Measurements from ENCODE around the gene CEMP1. TPM values are rescaled to one million over a fixed set of nuclear protein-coding genes. Genes with fewer than 3 reads are reported as not detected.
"Not testable (repeated sequence)": the region's sequence is repeated elsewhere in the genome, so short reads cannot be mapped to it uniquely, and the experiment has no call there.

Gene CEMP1
- total RNA-seq: not detected in 2 replicates

- intact Hi-C loops (cut with micrococcal nuclease): loop anchor here (5.0 kb wide), 1 partner anchor 141 kb away; no protein-coding TSS in a partner anchor
These were observed at the start of gene CEMP1 for GRCh38 chr16:2531371-2531695. TSS of gene CEMP1 (minus strand) at chr16:2531408. CDS start at chr16:2531073, 335 bp downstream.

- intact Hi-C loops (cut with micrococcal nuclease): not testable (repeated sequence)
These were observed 49.6 kb upstream of the CEMP1 start for GRCh38 chr16:2580818-2581217.

DNA sequence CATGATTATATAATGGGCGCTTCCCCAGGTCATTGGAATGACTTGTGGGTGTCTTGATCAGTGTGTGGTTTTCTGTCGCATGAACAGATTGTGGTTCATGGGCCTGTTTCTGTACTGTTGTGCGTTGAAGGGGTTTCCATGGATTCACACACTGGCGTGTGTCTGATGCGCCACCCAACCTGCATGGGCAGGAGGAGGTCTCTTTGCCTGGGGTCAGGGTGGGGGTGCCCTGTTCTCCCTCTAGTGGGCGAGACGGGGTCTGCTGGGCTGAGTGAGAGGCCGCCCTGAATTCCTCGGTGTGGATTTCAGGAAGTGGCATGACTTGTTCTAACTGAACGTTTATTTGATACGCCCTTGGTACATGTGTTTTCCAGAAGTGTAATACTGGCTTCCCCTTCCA is 48.9 kb upstream of the CEMP1 start:
- intact Hi-C loops (cut with micrococcal nuclease): not testable (repeated sequence)

DNA sequence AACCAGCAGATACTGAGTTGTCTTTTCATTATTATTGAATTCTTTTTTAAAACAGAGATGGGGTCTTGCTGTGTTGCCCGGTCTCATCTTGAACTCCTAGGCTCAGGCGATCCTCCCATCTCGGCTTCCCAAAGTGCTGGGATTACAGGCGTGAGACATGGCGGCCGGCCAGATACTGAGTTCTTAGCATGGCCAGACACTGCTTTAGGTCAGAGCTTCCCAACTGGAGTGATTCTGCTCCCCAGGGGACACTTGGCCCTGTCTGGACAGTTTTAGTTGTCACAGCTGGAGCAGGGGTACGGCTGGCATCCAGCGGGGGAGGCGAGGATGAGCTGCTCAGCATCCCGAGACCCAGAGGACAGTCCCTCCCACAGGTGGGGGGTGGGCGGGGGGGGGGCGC is 47.7 kb upstream of the CEMP1 start:
- intact Hi-C loops (cut with micrococcal nuclease): not testable (repeated sequence)

- intact Hi-C loops (cut with micrococcal nuclease): not testable (repeated sequence)
These were observed 45.8 kb upstream of the CEMP1 start for GRCh38 chr16:2577044-2577443.

GRCh38 chr16:2575839-2576238 is 44.6 kb upstream of the CEMP1 start:
- intact Hi-C loops (cut with micrococcal nuclease): not testable (repeated sequence)

DNA sequence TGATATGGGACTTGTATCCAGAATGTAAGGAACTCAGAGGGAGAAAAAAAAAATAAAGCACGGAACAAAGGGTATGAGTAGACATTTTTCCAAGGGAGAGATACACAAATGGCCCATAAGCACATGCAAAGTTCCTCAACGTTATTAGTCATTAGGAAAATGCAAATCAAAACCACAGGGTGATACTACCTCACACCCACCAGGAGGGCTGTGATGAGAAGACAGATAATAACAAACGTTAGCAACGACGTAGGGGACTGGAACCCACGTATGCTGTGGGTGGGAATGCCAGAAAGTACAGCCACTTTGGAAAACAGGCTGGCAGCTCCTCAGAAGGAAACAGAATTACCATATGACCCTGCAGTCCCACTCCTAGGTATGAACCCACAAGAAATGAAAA is 41.5 kb upstream of the CEMP1 start:
- intact Hi-C loops (cut with micrococcal nuclease): not testable (repeated sequence)

DNA sequence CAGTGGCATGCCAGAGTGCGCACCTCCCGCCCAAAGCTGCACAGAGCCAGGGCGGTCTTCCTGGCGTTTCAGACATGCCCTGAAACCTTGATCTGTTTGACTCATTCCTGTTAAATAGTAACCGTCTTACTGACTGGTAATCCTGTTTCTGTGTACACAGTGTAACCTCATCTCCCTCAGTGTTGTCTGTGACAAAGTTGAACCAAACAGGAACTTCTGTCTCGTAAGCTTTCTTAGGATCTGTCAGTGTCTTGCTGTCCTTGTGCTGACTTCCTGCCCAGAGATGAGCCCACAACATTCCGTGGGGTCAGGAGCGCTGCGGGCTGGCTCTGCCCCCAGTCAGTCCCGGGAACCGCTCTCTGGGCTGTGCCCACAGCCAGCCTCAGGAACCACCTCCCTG is 37.4 kb upstream of the CEMP1 start:
- intact Hi-C loops (cut with micrococcal nuclease): not testable (repeated sequence)

DNA sequence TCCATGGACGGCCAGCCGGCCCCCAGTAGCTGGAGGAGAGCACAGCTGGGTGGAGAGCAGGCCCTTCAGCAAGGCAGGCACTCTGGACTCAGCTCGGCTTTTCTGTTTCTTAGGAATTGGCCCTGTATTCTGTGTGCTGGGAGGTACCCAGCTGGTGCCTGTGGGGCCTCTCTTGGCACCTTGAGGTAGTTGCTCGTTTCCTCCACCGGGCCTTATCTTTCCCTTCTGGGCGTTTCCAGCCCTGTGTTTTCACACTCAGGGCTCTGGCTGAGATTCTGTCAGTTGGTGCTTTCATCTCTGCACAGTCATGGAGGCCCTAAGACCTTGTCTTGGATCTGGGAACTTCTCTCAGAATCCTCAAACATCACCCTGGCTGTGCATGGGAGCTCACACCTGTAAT is 36.3 kb upstream of the CEMP1 start:
- intact Hi-C loops (cut with micrococcal nuclease): not testable (repeated sequence)

DNA sequence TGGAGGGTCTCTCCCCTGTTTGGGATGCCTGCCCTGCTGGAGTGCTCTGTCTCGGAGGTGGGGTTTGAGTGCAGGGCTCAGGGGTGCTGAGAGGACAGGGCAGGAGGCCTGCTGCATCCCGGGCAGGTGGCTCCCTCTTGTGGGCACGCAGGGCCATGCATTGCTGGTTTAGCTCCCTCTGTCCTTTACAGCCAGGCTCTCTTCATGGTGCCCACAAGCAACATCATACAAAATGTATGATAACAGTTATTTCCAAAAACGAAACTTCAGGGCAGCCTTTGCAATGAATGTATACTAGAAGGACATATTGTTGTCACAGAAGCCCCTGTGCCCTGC is 29.6 kb upstream of the CEMP1 start:
- intact Hi-C loops (cut with micrococcal nuclease): not testable (repeated sequence)

DNA sequence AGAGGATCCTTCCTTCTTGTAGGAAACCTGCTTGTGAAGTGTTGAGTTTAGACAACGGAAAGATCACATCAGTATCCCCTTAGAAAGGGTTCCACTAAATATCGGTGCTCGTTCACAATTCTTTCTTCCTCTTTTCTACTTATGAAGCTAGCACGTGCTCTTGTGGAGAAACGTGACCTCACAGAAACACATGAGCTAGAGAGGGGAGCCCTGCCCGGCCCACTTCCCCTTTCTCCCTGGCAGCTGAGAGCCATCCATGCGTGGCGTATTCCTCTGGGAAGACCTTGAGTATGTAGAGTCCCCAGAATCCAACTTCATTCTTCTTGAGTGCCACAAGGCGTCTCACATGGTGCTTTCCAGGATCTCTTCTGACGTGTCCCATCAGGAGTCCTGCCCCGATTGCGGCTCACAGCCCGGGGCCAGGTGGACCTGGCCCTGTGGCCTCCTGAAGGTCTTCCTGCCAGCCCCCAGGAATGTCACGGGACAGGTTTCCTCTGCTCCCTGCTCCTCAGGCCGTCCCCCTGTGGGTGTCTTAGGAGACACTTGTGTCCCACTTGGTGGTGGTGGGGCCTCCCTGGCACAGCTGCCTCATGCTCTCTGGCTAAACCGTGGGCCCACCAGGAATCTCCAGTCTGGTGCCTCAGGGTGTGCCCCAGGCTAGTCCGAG is 29.1 kb upstream of the CEMP1 start:
- intact Hi-C loops (cut with micrococcal nuclease): not testable (repeated sequence)

GRCh38 chr16:2557150-2557549 is 25.9 kb upstream of the CEMP1 start:
- intact Hi-C loops (cut with micrococcal nuclease): not testable (repeated sequence)

DNA sequence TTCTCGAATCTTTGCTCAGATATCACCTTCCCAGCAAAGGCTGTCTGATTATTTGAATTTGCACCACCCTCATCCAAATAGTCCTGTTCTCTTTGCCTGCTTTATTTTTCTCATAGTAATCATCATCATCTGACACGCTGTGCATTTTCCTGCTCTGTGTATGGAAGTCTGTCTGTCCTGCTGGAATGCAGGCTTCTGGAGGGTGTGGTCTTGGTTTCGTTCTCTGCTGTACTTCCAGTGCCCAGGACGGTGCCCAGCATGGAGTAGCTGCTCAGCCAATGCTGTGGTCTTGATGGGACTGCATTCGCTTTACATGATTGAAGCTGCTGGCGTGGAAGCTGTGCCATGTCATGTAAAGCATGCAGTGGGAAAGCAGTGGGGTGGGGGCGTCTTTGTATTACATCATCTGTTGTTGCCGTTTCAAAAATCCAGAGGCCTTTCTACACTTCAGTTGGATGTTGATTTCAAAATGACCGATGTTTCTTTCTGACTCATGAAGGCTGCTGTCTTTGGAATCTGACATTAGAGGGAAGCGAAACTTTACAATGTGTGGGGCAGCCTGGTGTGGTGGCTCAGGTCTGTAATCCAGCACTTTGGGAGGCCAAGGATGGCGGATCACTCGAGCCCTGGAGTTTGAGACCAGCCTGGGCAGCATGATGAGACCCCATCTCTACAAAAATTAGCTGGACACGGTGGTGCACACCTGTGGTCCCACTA is 23.7 kb upstream of the CEMP1 start:
- intact Hi-C loops (cut with micrococcal nuclease): not testable (repeated sequence)

DNA sequence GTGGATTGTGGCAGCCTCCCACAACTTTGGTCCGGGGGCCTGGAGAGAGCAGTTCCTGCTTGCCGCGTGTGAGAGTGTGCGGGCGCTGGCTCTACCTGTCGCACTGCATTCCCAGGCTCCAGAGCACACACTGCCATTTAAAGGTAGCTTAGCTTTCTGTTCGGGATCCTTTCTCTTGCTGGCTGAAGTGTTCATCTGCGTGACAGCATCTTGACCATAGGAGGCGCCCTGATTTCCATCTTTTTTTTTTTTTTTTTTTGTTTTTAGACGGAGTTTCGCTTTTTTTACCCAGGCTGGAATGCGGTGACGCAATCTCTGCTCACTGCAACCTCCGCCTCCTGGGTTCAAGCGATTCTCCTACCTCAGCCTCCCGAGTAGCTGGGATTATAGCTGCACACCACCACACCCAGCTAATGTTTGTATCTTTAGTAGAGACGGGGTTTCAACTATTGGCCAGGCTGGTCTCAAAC is 20.2 kb upstream of the CEMP1 start:
- intact Hi-C loops (cut with micrococcal nuclease): not testable (repeated sequence)

DNA sequence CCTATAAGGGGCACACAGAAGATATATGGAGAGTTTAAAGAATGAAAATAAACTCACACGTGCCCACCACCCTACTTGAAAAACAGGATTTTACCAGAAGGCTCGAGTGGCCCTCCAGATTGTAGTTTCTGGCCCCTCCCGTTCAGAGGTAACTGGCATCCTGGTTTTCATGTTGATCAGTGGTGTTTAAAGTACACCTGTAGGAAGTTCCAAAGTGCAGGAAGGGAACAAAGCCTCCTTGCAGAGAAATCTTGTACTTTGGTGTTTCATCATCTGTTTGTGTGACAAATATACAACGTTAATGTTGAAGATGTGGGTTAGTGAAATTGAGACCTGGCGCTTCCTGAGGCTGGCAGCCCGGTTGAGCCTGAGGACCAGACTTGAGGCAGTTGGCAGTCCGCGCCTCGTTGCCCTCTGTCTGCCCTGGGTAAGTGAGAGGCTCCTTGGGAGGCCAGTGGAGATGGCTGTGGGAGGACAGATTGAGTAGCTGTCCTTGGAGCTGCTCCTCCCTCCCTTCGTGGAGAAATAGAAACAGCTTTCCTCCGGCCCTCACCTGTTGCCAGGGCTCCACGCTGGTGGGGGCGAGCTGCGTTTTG is 19.2 kb upstream of the CEMP1 start:
- intact Hi-C loops (cut with micrococcal nuclease): not testable (repeated sequence)

DNA sequence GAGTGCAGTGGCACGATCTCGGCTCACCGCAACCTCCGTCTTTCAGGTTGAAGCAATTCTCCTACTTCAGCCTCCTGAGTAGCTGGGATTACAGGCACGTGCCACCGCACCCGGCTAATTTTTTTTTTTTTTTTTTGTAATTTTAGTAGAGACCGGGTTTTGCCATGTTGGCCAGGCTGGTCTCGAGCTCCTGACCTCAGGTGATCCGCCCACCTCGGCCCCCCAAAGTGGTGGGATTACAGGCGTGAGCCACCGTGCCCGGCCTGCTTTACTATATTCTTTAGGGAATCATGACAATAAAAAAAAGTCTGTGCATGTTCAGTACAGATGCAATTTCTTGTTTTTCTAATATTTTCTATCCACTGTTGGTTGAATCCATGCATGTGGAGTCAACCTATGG is 12.6 kb upstream of the CEMP1 start:
- intact Hi-C loops (cut with micrococcal nuclease): not testable (repeated sequence)

DNA sequence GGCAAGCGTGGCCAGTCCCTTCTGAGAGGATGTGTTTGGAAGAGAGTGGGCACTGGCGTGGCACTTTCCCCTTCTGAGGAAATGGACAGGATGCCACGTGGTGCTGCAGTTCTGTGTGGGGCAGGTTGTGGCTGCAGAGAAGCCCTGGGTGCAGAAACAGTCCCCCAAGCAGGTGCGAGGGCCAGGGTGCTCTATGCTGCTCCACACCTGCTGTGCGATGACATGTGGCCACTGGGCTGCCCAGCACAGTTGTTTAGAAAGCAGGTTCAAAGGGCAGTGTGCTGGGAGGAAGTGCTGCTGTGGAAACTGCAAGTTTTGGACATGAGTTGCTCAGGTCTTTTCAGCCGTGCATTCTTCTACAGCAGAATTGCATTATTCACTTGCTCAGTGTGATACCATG is 10.2 kb upstream of the CEMP1 start:
- intact Hi-C loops (cut with micrococcal nuclease): not testable (repeated sequence)

GRCh38 chr16:2540912-2541311 is 9.7 kb upstream of the CEMP1 start:
- intact Hi-C loops (cut with micrococcal nuclease): not testable (repeated sequence)

- intact Hi-C loops (cut with micrococcal nuclease): not testable (repeated sequence)
These were observed 8.7 kb upstream of the CEMP1 start for GRCh38 chr16:2539845-2540458.

DNA sequence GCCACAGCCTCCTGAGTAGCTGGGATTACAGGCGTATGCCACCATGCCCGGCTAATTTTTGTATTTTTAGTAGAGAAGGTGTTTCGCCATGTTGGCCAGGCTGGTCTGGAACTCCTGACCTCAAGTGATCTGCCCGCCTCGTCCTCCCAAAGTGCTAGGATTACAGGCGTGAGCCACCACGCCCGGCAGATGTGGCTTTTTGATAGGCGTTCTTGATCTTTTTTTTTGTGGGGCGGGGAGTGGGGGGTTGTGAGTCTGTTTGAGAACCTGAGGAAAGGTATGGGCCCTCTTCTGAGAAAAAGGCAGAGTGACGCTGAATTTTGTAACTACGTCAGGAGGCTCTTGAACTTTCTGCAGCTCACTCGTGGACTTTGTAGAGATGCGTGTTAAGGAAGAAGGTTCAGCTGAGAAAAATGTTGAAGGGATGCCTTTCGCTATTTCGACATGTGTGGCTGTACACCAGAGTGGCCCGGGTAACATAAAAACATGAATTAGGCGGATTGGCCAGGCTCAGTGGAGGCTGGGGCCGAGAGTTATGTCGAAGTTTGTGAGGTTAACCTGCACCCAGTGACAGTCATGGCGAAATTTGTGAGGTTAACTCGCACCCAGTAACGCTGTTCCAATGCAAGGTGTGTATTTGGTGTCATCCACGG is 8.1 kb upstream of the CEMP1 start:
- intact Hi-C loops (cut with micrococcal nuclease): not testable (repeated sequence)

Data from T-helper 2 cell treated with Interferon-gamma antibody and Interleukin-4, amounts not matched to agents 100 ng/mL and 5 ng/mL, for 36 hours (primary cell).